Measurements from ENCODE around the gene TMEM91.
A peak's percentile ranks its signal among the peaks of the same experiment; 100 is the strongest.

TMEM91 gene

GRCh38 chr19:41356984-41357739 lies 19.2 kb upstream of the TMEM91 start:
- DNase-seq (ENCODE audit: low read depth, low spot score): no peak
- H3K9ac ChIP-seq (ENCODE audit: insufficient read length): no peak overlapping the region

GRCh38 chr19:41357746-41358145 lies 18.6 kb upstream of the TMEM91 start:
- H3K27ac ChIP-seq: no peak overlapping the region
- H3K36me3 ChIP-seq (ENCODE audit: insufficient read depth, low read length): no peaks in the 10 kb centered on the region
- no peak overlapping the region for H3K4me3 ChIP-seq
- no peak for DNase-seq (ENCODE audit: low read depth, low spot score)
- no peaks in the 10 kb centered on the region for H3K9me3 ChIP-seq (ENCODE audit: low read depth, low read length)
- TF ChIP-seq EZH2 (IDR thresholded peaks at IDR 0.05): no peak
- no peak for TF ChIP-seq POLR2AphosphoS5 (IDR thresholded peaks at IDR 0.05; ENCODE audit: borderline replicate concordance, low read depth, low read length)
- TF ChIP-seq FOXP2 (optimal IDR thresholded peaks at IDR 0.05; ENCODE audit: control extremely low read depth, extremely low read length, insufficient read depth): no peak
- no peak overlapping the region for H3K9ac ChIP-seq (ENCODE audit: insufficient read length)

More at GRCh38 chr19:41356984-41357739, 19.2 kb upstream of the TMEM91 start:
- H3K36me3 ChIP-seq (ENCODE audit: insufficient read depth, low read length): no peaks in the 10 kb centered on the region
- H3K9me3 ChIP-seq (ENCODE audit: low read depth, low read length): no peaks in the 10 kb centered on the region
- no peak overlapping the region for H3K27ac ChIP-seq
- TF ChIP-seq FOXP2 (optimal IDR thresholded peaks at IDR 0.05; ENCODE audit: control extremely low read depth, extremely low read length, insufficient read depth): no peak
- no peak for TF ChIP-seq EZH2 (IDR thresholded peaks at IDR 0.05)
- TF ChIP-seq POLR2AphosphoS5 (IDR thresholded peaks at IDR 0.05; ENCODE audit: borderline replicate concordance, low read depth, low read length): no peak
- H3K4me3 ChIP-seq: no peak overlapping the region

- TF ChIP-seq FOXP2 (optimal IDR thresholded peaks at IDR 0.05; ENCODE audit: control extremely low read depth, extremely low read length, insufficient read depth) (no peak), POLR2AphosphoS5 (IDR thresholded peaks at IDR 0.05; ENCODE audit: borderline replicate concordance, low read depth, low read length) (no peak), EZH2 (IDR thresholded peaks at IDR 0.05) (no peak)
- Histone ChIP-seq H3K36me3 (ENCODE audit: insufficient read depth, low read length) (no peaks in the 10 kb centered on the region), H3K4me3 (no peak overlapping the region), H3K27ac (no peak overlapping the region), H3K9me3 (ENCODE audit: low read depth, low read length) (no peaks in the 10 kb centered on the region), H3K9ac (ENCODE audit: insufficient read length) (no peak overlapping the region)
- no peak for DNase-seq (ENCODE audit: low read depth, low spot score)
These were observed 16.6 kb upstream of the TMEM91 start for GRCh38 chr19:41359741-41360140.

- Histone ChIP-seq H3K4me3 (no peak overlapping the region), H3K9ac (ENCODE audit: insufficient read length) (no peak overlapping the region), H3K9me3 (ENCODE audit: low read depth, low read length) (no peaks in the 10 kb centered on the region), H3K27ac (no peak overlapping the region), H3K36me3 (ENCODE audit: insufficient read depth, low read length) (no peaks in the 10 kb centered on the region)
- DNase-seq (ENCODE audit: low read depth, low spot score): no peak
- TF ChIP-seq FOXP2 (optimal IDR thresholded peaks at IDR 0.05; ENCODE audit: control extremely low read depth, extremely low read length, insufficient read depth): no peak
- TF ChIP-seq POLR2AphosphoS5 (IDR thresholded peaks at IDR 0.05; ENCODE audit: borderline replicate concordance, low read depth, low read length): no peak
- TF ChIP-seq EZH2 (IDR thresholded peaks at IDR 0.05): no peak
These were observed 14.0 kb upstream of the TMEM91 start for GRCh38 chr19:41362143-41362847.

- no peaks in the 10 kb centered on the region for H3K9me3 ChIP-seq (ENCODE audit: low read depth, low read length)
- H3K36me3 ChIP-seq (ENCODE audit: insufficient read depth, low read length): no peaks in the 10 kb centered on the region
- no peak overlapping the region for H3K27ac ChIP-seq
- TF ChIP-seq FOXP2 (optimal IDR thresholded peaks at IDR 0.05; ENCODE audit: control extremely low read depth, extremely low read length, insufficient read depth) (no peak), POLR2AphosphoS5 (IDR thresholded peaks at IDR 0.05; ENCODE audit: borderline replicate concordance, low read depth, low read length) (no peak), EZH2 (IDR thresholded peaks at IDR 0.05) (no peak)
- peak overlapping the region; percentile 85 for H3K4me3 ChIP-seq
- DNase-seq (ENCODE audit: low read depth, low spot score): no peak
- H3K9ac ChIP-seq (ENCODE audit: insufficient read length): peak overlapping the region; percentile 94
These were observed 13.0 kb upstream of the TMEM91 start for GRCh38 chr19:41363371-41363752.

GRCh38 chr19:41363753-41364523 lies 12.4 kb upstream of the TMEM91 start, which contains the start of gene B9D2:
Gene B9D2, minus strand, starts transcription at chr19:41364149. Its CDS starts 630 bp downstream, at chr19:41363519.
- Histone ChIP-seq H3K9ac (ENCODE audit: insufficient read length) (peak within 1 kb of the TSS; percentile 94), H3K36me3 (ENCODE audit: insufficient read depth, low read length) (no peaks in the 10 kb centered on the region), H3K4me3 (peak within 1 kb of the TSS; percentile 85), H3K9me3 (ENCODE audit: low read depth, low read length) (no peaks in the 10 kb centered on the region), H3K27ac (peak within 1 kb of the TSS; percentile 98)
- DNase-seq (ENCODE audit: low read depth, low spot score): peak; percentile 97
- peak; percentile 90 for TF ChIP-seq POLR2AphosphoS5 (IDR thresholded peaks at IDR 0.05; ENCODE audit: borderline replicate concordance, low read depth, low read length)
- TF ChIP-seq FOXP2 (optimal IDR thresholded peaks at IDR 0.05; ENCODE audit: control extremely low read depth, extremely low read length, insufficient read depth): no peak

- Histone ChIP-seq H3K36me3 (ENCODE audit: insufficient read depth, low read length) (no peaks in the 10 kb centered on the region), H3K4me3 (peak overlapping the region; percentile 85), H3K9ac (ENCODE audit: insufficient read length) (peak overlapping the region; percentile 94), H3K27ac (peak overlapping the region; percentile 98), H3K9me3 (ENCODE audit: low read depth, low read length) (no peaks in the 10 kb centered on the region)
- TF ChIP-seq EZH2 (IDR thresholded peaks at IDR 0.05): no peak
- TF ChIP-seq POLR2AphosphoS5 (IDR thresholded peaks at IDR 0.05; ENCODE audit: borderline replicate concordance, low read depth, low read length): no peak
- TF ChIP-seq FOXP2 (optimal IDR thresholded peaks at IDR 0.05; ENCODE audit: control extremely low read depth, extremely low read length, insufficient read depth): no peak
- DNase-seq (ENCODE audit: low read depth, low spot score): no peak
These were observed 11.6 kb upstream of the TMEM91 start for GRCh38 chr19:41364524-41365391.
